ENCODE results near the gene HCN3. TPM values are rescaled to one million over a fixed set of nuclear protein-coding genes. Genes with fewer than 3 reads are reported as not detected.

The HCN3 gene
- total and polyA plus RNA-seq, 2 of the 13 experiments (the other 11 are each of a cell fraction or from before 2014, with no cell fraction given) = 2.4 to 10.2 TPM

GRCh38 chr1:155244368-155245162 lies 32.7 kb upstream of the HCN3 start (continued):
- TF ChIP-seq POLR2G (IDR thresholded peaks at IDR 0.05; ENCODE audit: low read depth, low read length) (peak; percentile 43; the same call in 1 of the 2 replicates), TFDP2 (CRISPR knock-in tag; IDR thresholded peaks at IDR 0.05) (0 out of 2 replicates have a peak, but pooled peaks have one; percentile 31), ZNF160 (CRISPR knock-in tag; IDR thresholded peaks at IDR 0.05) (no peak), ZFP1 (CRISPR knock-in tag; IDR thresholded peaks at IDR 0.05) (no peak), NFYB (CRISPR knock-in tag; IDR thresholded peaks at IDR 0.05) (peak; percentile 17; the same call in 1 of the 2 replicates), ZNF605 (CRISPR knock-in tag; IDR thresholded peaks at IDR 0.05) (no peak), ZFP82 (CRISPR knock-in tag; IDR thresholded peaks at IDR 0.05; ENCODE audit: borderline replicate concordance) (no peak), ZNF510 (CRISPR knock-in tag; IDR thresholded peaks at IDR 0.05; ENCODE audit: low read depth) (no peak), CREBL2 (CRISPR knock-in tag; IDR thresholded peaks at IDR 0.05; ENCODE audit: borderline replicate concordance) (no peak), CCAR2 (optimal IDR thresholded peaks at IDR 0.05; ENCODE audit: low read depth, low read length) (peak; percentile 82), ZBTB33 (CRISPR knock-in tag; IDR thresholded peaks at IDR 0.05) (peak; percentile 26; the same call in 1 of the 2 replicates), HHEX (CRISPR knock-in tag; IDR thresholded peaks at IDR 0.05) (no peak), NR2F2 (IDR thresholded peaks at IDR 0.05; ENCODE audit: borderline replicate concordance, low read depth) (no peak), KLF11 (CRISPR knock-in tag; IDR thresholded peaks at IDR 0.05) (no peak), SALL1 (CRISPR knock-in tag; IDR thresholded peaks at IDR 0.05) (peak; percentile 25; the same call in 1 of the 2 replicates), EED (CRISPR knock-in tag; IDR thresholded peaks at IDR 0.05) (no peak), KDM2A (CRISPR knock-in tag; IDR thresholded peaks at IDR 0.05; ENCODE audit: borderline replicate concordance, low read depth) (no peak), ZKSCAN5 (CRISPR knock-in tag; IDR thresholded peaks at IDR 0.05) (no peak), NFIB (CRISPR knock-in tag; IDR thresholded peaks at IDR 0.05; ENCODE audit: borderline replicate concordance) (no peak), ZNF749 (CRISPR knock-in tag; IDR thresholded peaks at IDR 0.05; ENCODE audit: borderline replicate concordance) (no peak), PCBP1 (IDR thresholded peaks at IDR 0.05; ENCODE audit: borderline replicate concordance, low read depth, low read length) (peak; percentile 100), THRA (CRISPR knock-in tag; IDR thresholded peaks at IDR 0.05; ENCODE audit: borderline replicate concordance) (no peak), ZBTB2 (CRISPR knock-in tag; IDR thresholded peaks at IDR 0.05; ENCODE audit: low read depth) (no peak)
- TF ChIP-seq, protein P1, sequence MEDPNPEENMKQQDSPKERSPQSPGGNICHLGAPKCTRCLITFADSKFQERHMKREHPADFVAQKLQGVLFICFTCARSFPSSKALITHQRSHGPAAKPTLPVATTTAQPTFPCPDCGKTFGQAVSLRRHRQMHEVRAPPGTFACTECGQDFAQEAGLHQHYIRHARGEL (CRISPR knock-in tag; IDR thresholded peaks at IDR 0.05) = no peak
